GM20000 (cell line): ENCODE measurements around the gene BFSP2.

Source experiments
- DNase-seq: peaks from one replicate; pipeline ENCODE4 v3.0.0; 2012; ENCODE audit warnings: low spot score
- CTCF ChIP-seq: IDR thresholded peaks from 2 replicates; pipeline ENCODE4 v1.5.1; 2012; ENCODE audit warnings: mild to moderate bottlenecking, control low read depth; ENCODE audit errors: extremely low read depth, missing control alignments

Gene BFSP2

GRCh38 chr3:133393204-133393603 lies 6.7 kb upstream of the BFSP2 start:
- no peak for DNase-seq

GRCh38 chr3:133393691-133394474 lies 6.0 kb upstream of the BFSP2 start:
- no peak for DNase-seq
- no peak for TF ChIP-seq CTCF

More at GRCh38 chr3:133393204-133393603, 6.7 kb upstream of the BFSP2 start:
- no peak for TF ChIP-seq CTCF

GRCh38 chr3:133394561-133395311 lies 5.1 kb upstream of the BFSP2 start:
- TF ChIP-seq CTCF: no peak
- no peak for DNase-seq

- TF ChIP-seq CTCF: no peak
- DNase-seq: no peak
These were observed 3.0 kb upstream of the BFSP2 start for GRCh38 chr3:133396906-133397305.

- no peak for DNase-seq
- TF ChIP-seq CTCF: no peak
These were observed 1.7 kb downstream of the BFSP2 start for GRCh38 chr3:133401374-133402135.

- DNase-seq: no peak
- no peak for TF ChIP-seq CTCF
These were observed 5.1 kb downstream of the BFSP2 start for GRCh38 chr3:133404920-133405319.
